HepG2 (cell line): Measurements from ENCODE around the gene TPRKB. TPM values are rescaled to one million over a fixed set of nuclear protein-coding genes. Genes with fewer than 3 reads are reported as not detected.
"Not testable (repeated sequence)": the region's sequence is repeated elsewhere in the genome, so short reads cannot be mapped to it uniquely, and the experiment has no call there.

Source experiments
- ATAC-seq: fragments of 200-7000 bp; cut with Tn5 transposase; 3 replicates; pipeline ENCODE4 v1.9.1; 2020; ENCODE audit warnings: mild to moderate bottlenecking, moderate library complexity
- BruUV-seq: library from RNA; stranded (reverse); fragments of 400-500 nt; replicated peaks from 2 replicates; lab custom pipeline; 2021; lab: Mats Ljungman, UMichigan
- CTCF ChIA-PET: fragments of 300-600 bp; formaldehyde crosslinking; extraction: SDS; loops from one replicate; lab custom pipeline; 2021; ENCODE audit warnings: low total read pairs, inconsistent platforms, low intra/inter-chr PET ratio; lab: Yijun Ruan, JAX
- POLR2A ChIA-PET: fragments of 350-600 bp; sonication (Branson Sonifier 250); formaldehyde crosslinking; loops from one replicate; lab custom pipeline; 2020; ENCODE audit warnings: antibody characterized with exemption, inconsistent platforms; lab: Yijun Ruan, JAX
- DNase-seq: peaks from one replicate; pipeline ENCODE4 v3.0.0-alpha.2; 2015; ENCODE audit warnings: low spot score
- FAIRE-seq: peaks from 3 replicates; lab custom pipeline; 2011; peaks lifted over from hg19 to GRCh38; lab: Jason Lieb, UNC
- H2AFZ ChIP-seq: one replicate; pipeline ENCODE4 v1.6.1; 2011; ENCODE audit warnings: low read length, inconsistent platforms
- H3K27ac ChIP-seq: fragments of 300-600 bp; 3 replicates; pipeline ENCODE4 v1.8.0; 2011; ENCODE audit warnings: mixed run types, mild to moderate bottlenecking, mixed read lengths, low read length, inconsistent platforms; ENCODE audit not compliant: insufficient read depth; ENCODE audit errors: extremely low read length
- H3K27me3 ChIP-seq, 2 experiments: fragments of 200-600 bp in 1 of 2; 2 replicates in 1 of 2; 3 replicates in 1 of 2; pipeline versions ENCODE4 v1.6.0 to v1.8.0; 2011; ENCODE audit warnings: low read length in 2 of 2, mild to moderate bottlenecking in 2 of 2, moderate library complexity in 2 of 2, inconsistent platforms in 1 of 2; ENCODE audit not compliant: insufficient read depth in 2 of 2, control insufficient read depth in 1 of 2
- H3K36me3 ChIP-seq, 2 experiments: fragments of 200-600 bp in 1 of 2; replicated peaks in 1 of 2; 2 replicates in 1 of 2; 3 replicates in 1 of 2; pipeline versions ENCODE4 v1.5.1 to v1.8.0; 2011; ENCODE audit warnings: low read length in 2 of 2, inconsistent platforms in 1 of 2; ENCODE audit not compliant: insufficient read depth in 2 of 2, control insufficient read depth in 1 of 2
- H3K4me1 ChIP-seq: 2 replicates; pipeline ENCODE4 v1.5.1; 2012; ENCODE audit warnings: low read length, inconsistent platforms; ENCODE audit not compliant: insufficient read depth
- H3K4me2 ChIP-seq: 2 replicates; pipeline ENCODE4 v1.6.0; 2011; ENCODE audit warnings: low read depth, low read length, inconsistent platforms
- H3K4me3 ChIP-seq, 3 experiments: fragments of 200-600 bp in 1 of 3; sonication (generic), shearing (Covaris generic) in 1 of 3; replicated peaks in 1 of 3; 2 replicates each; pipeline ENCODE4 v1.5.1; 2011 to 2016; ENCODE audit warnings: low read length in 3 of 3, inconsistent platforms in 2 of 3, low read depth in 2 of 3, mild to moderate bottlenecking in 2 of 3, control low read depth in 1 of 3, mixed read lengths in 1 of 3; ENCODE audit not compliant: insufficient read depth in 1 of 3
- H3K79me2 ChIP-seq: one replicate; pipeline ENCODE4 v1.6.1; 2011; ENCODE audit warnings: low read length, inconsistent platforms; ENCODE audit not compliant: insufficient read depth
- H3K9ac ChIP-seq: 2 replicates; pipeline ENCODE4 v1.6.0; 2011; ENCODE audit warnings: mild to moderate bottlenecking, low read depth, low read length, inconsistent platforms; ENCODE audit not compliant: insufficient read depth
- H3K9me3 ChIP-seq: 2 replicates; pipeline ENCODE4 v1.5.1; 2012; ENCODE audit warnings: mild to moderate bottlenecking, low read length
- H4K20me1 ChIP-seq: 2 replicates; pipeline ENCODE4 v1.6.0; 2011; ENCODE audit warnings: inconsistent platforms, mild to moderate bottlenecking, low read length, moderate library complexity; ENCODE audit not compliant: insufficient read depth
- SMC3 ChIP-seq: IDR thresholded peaks from 2 replicates; pipeline ENCODE4 v1.6.1; 2011; ENCODE audit warnings: low read length, improper control_type of control experiment
- STAG1 ChIP-seq: sonication (generic); formaldehyde crosslinking; IDR thresholded peaks from 2 replicates; pipeline ENCODE4 v1.4.0; 2020; ENCODE audit warnings: missing genetic modification reagents
- ZNF7 ChIP-seq: IDR thresholded peaks from 2 replicates; pipeline ENCODE4 v1.6.1; 2016; ENCODE audit warnings: missing biosample characterization, missing genetic modification reagents
- WGBS: methylation state at CpG from one replicate; pipeline ENCODE4 v1.1.6; 2017; ENCODE audit warnings: low lambda C conversion rate; 5-methylcytosine and 5-hydroxymethylcytosine counted together
- in situ Hi-C: cut with HindIII; loops from 2 replicates; pipeline ENCODE4 v1.10.0; 2017; ENCODE audit warnings: low pct_unique_long_range_greater_than_20kb; ENCODE audit not compliant: extremely low pct_ligation_motif_present
- intact Hi-C: fragments of 100-400 bp; cut with micrococcal nuclease; formaldehyde crosslinking; loops from one replicate; pipeline ENCODE4 v1.10.0; 2022; ENCODE audit not compliant: unreplicated experiment
- polyA plus RNA-seq, 8 experiments: library from polyadenylated mRNA; depleted of rRNA in 3 of 8; stranded (reverse) in 7 of 8; unstranded in 1 of 8; fragments of >200 nt; fragmentation: Illumina TruSeq in 4 of 8; extraction: Trizol in 4 of 8; gene quantifications; 2 replicates each; pipeline versions ENCODE4 v1.2.1 to v1.2.3, GENCODE V29; 2011 to 2016; ENCODE audit warnings: low read depth in 4 of 8, missing spikeins in 1 of 8, mixed read lengths in 1 of 8; ENCODE audit not compliant: insufficient read depth in 1 of 8
- total RNA-seq, 5 experiments: library from RNA; depleted of rRNA; stranded (reverse); fragments of >200 nt; fragmentation: Illumina TruSeq; extraction: Trizol; gene quantifications; 2 replicates each; pipeline ENCODE4 v1.2.3, GENCODE V29; 2016; ENCODE audit warnings: low read depth in 1 of 5
- TF ChIP-seq, protein P1 (sequence below): sonication (generic); formaldehyde crosslinking; IDR thresholded peaks from 2 replicates; pipeline ENCODE4 v1.5.0; 2020; ENCODE audit warnings: mild to moderate bottlenecking, missing genetic modification reagents, moderate library complexity

Gene TPRKB
- total and polyA plus RNA-seq, 2 of the 13 experiments (the other 11 are each of a cell fraction or from before 2014, with no cell fraction given) = 32.0 to 58.0 TPM

DNA sequence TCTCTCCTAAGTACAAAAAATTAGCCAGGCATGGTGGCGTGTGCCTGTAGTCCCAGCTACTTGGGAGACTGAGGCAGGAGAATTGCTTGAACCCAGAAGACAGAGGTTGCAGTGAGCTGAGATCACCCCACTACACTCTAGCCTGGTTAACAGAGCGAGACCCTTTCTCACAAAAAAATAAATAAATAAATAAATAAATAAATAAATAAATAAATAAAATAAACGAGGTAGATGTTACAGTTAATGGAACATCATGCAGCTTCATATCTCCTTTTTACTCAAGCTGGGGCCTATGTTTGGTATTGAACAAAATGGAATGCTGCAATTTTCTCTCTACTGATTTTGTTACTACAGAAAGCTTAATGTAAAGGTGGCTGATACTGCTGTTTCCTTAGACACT is 40.6 kb downstream of the TPRKB start:
- H3K4me1 ChIP-seq, POLR2A ChIA-PET, H3K9me3 ChIP-seq, H4K20me1 ChIP-seq, H3K27me3 ChIP-seq, intact Hi-C loops, H2AFZ ChIP-seq, in situ Hi-C loops, H3K27ac ChIP-seq, ATAC-seq, CTCF ChIA-PET, H3K4me3 ChIP-seq, FAIRE-seq, DNase-seq, BruUV-seq, H3K36me3 ChIP-seq, H3K4me2 ChIP-seq, H3K9ac ChIP-seq, H3K79me2 ChIP-seq: not testable (repeated sequence)
- WGBS = 58% methylated on average over 3 of the region's 3 CpGs

- ATAC-seq = peak; percentile 95
- H3K79me2 ChIP-seq, H4K20me1 ChIP-seq, POLR2A ChIA-PET, H2AFZ ChIP-seq, H3K4me2 ChIP-seq, BruUV-seq, H3K27me3 ChIP-seq, H3K27ac ChIP-seq, H3K4me3 ChIP-seq, in situ Hi-C loops, H3K9ac ChIP-seq, H3K36me3 ChIP-seq, H3K9me3 ChIP-seq: not testable (repeated sequence)
- CTCF ChIA-PET = interaction anchor here (0.6 kb wide), 1 partner anchor 461 kb away, joined by 3 read pairs; no protein-coding TSS in a partner anchor
- intact Hi-C loops = loop anchor here (2.0 kb wide), 1 partner anchor 60 kb away; no protein-coding TSS in a partner anchor
- H3K4me1 ChIP-seq = peaks cover 16% of the 10 kb centered on the region
- WGBS = 0% methylated on average over 2 of the region's 4 CpGs
- TF ChIP-seq SMC3 (peak; percentile 33; the same call in 1 of the 2 replicates), STAG1 (CRISPR knock-in tag) (peak; percentile 37; the same call in 1 of the 2 replicates), ZNF7 (peak; percentile 91)
- TF ChIP-seq, protein P1, sequence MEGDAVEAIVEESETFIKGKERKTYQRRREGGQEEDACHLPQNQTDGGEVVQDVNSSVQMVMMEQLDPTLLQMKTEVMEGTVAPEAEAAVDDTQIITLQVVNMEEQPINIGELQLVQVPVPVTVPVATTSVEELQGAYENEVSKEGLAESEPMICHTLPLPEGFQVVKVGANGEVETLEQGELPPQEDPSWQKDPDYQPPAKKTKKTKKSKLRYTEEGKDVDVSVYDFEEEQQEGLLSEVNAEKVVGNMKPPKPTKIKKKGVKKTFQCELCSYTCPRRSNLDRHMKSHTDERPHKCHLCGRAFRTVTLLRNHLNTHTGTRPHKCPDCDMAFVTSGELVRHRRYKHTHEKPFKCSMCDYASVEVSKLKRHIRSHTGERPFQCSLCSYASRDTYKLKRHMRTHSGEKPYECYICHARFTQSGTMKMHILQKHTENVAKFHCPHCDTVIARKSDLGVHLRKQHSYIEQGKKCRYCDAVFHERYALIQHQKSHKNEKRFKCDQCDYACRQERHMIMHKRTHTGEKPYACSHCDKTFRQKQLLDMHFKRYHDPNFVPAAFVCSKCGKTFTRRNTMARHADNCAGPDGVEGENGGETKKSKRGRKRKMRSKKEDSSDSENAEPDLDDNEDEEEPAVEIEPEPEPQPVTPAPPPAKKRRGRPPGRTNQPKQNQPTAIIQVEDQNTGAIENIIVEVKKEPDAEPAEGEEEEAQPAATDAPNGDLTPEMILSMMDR = 0 out of 2 replicates have a peak, but pooled peaks have one; percentile 13
- DNase-seq = peak; percentile 29
- peak; percentile 97 for FAIRE-seq
These were observed 46.6 kb downstream of the TPRKB start for GRCh38 chr2:73690372-73691088.

GRCh38 chr2:73688494-73688893 is 48.7 kb downstream of the TPRKB start:
- intact Hi-C loops, H3K79me2 ChIP-seq, BruUV-seq, in situ Hi-C loops, H3K9ac ChIP-seq, ATAC-seq, CTCF ChIA-PET, H3K4me3 ChIP-seq, H2AFZ ChIP-seq, POLR2A ChIA-PET, H4K20me1 ChIP-seq, FAIRE-seq, H3K9me3 ChIP-seq, H3K36me3 ChIP-seq, H3K4me2 ChIP-seq, H3K27me3 ChIP-seq, DNase-seq, H3K27ac ChIP-seq: not testable (repeated sequence)
- WGBS = 78% methylated on average over 5 of the region's 5 CpGs
- H3K4me1 ChIP-seq = peaks cover 22% of the 10 kb centered on the region
